ENCODE results near the gene GPR4.
"Not testable (repeated sequence)": the region's sequence is repeated elsewhere in the genome, so short reads cannot be mapped to it uniquely, and the experiment has no call there.

The GPR4 gene

DNA sequence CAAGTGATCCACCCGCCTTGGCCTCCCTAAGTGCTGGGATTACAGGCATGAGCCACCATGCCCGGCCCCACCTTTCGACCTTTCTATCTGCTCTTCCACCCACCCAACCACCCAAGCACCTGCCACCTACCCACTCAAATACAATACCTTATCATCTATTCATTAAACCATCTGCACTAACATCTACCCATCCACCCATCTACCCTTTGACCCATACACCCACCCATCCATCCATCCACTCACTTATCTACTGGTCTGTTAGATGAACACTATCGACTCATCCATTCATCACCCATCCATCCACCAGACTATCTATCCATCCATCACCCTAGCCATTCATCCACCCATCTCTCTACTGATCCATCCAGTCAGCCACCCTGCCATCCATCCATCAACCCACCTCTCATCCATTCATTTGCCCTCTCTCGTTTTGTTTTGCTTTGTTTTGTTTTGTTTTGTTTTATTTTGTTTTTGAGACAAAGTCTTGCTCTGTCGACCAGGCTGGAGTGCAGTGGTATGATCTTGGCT, 20.0 kb upstream of the GPR4 start:
- no peak for DNase-seq

DNA sequence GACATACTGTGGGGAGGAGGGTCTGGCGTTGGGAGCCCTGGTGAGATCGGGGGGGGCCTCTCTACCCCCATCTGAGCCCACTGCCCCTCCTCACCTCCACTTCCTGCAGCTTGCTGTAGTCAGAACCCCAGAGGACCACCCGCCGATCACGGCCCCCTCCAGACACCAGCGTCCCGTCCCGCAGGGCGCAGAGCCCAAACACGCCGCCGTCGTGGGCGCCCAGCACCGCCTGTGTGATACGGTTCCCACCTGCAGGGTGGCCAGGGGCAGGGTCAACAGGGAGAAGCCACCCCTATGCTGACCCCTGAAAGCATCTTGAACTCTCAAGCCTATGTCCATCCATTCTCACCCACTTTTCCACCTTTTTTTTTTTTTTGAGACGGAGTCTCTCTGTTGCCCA, 19.4 kb upstream of the GPR4 start:
- no peak for DNase-seq

DNA sequence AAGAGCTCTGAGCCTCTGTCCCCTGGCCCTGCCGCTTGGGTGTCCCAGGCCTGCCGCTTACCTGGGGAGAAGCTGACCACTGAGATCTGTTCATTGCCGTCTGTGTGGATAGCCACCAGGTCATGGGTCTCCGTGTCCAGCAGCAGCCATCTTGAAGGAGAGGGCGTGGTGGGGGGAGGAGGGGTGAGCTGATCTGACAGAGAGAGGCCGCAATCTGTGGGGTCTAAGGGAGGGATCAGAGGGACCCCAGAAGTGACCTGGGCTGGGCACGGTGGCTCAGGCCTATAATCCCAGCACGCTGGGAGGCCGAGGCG, 14.6 kb upstream of the GPR4 start:
- DNase-seq, result no peak

DNA sequence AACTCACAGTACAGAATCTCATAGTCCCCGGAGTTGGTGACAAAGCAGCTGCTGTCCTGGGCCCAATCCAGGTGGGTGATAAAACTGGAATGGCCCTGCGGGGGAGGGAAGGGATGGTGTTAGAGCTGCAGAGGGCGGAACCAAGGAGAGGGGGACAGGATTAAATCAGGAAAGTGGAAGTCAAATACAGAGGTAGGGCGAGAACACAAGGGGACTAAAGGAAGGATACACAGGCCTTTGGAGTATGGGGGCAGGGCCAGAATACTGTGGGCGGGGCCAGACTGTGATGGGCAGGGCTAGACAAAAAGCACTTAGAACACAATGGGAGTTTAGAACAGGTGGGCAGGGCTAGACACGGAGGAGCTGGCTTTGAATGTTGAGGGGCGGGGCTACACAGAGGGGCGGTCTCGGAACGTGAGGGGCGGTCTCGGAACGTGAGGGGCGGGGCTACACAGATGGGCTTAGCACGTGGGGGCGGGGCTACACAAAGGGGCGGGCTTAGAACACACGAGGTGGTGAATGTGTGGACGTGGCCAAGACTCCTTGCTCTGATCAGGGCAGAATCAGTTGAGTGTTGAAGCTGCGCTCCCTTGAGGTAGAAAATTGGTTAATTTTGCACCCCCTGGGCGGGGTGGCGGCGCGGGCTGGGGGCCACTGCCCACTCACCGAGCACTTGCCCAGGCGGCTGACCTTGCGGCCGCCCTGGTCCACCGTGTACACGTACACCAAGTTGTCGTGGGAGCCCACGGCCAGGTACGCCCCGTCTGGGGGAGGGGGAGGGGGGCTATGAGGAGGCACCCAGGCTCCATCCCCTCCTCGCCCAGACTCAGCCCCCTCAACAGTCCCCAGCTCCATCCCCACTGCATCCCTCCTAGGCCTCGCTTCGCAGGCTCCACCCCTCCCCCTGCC, 14.0 kb upstream of the GPR4 start:
- peak; percentile 39 for DNase-seq

DNA sequence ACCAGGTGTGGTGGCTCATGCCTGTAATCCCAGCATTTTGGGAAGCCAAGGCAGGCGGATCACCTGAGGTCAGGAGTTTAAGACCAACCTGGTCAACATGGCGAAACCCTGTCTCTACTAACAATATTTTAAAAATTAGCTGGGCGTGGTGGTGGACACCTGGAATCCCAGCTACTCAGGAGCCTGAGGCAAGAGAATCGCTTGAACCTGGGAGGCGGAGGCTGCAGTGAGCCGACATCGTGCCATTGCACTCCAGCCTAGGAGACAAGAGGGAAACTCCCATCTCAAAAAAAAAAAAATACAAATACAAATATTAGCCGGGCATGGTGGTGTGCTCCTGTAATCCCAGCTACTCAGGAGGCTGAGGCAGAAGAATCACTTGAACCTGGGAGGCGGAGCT, 13.0 kb upstream of the GPR4 start:
- not testable (repeated sequence) for DNase-seq

DNA sequence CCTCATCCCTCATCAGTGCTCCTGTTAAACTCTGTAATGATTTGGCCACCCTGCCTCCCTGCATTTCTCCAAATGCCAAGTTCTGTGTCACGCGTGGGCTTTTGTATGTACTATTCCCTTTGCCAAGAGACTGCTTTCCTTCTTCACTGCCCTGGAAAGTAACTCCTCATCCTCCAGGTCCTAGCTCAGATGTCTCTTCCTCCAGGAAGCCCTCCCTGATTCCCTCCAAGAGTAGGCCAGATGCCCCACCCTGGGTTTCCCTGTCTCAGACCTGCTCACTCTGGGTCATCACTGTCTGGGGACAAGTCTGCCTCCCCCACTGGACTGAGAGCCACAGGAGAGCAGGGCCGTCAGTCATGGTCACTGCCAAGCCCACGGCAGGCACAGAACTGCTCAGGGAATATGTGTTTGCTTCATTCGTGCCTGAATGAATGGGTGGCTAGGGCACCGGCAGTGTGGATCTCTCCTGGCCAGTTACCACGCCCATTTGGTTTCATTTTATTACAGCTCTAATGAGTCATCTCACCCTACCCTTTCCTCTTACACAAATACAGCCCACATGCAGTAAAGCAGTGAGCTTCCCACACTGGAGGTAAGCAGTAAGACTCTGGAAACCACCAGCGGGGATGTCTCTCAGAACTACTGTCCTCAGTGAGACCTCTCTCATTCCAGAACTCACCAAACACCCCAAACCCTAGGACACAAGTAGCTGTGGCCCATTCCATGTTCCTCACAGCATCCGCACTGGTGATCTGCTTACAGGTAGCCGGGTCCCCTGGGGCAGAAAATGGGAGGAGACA, 12.1 kb upstream of the GPR4 start:
- no peak for DNase-seq

DNA sequence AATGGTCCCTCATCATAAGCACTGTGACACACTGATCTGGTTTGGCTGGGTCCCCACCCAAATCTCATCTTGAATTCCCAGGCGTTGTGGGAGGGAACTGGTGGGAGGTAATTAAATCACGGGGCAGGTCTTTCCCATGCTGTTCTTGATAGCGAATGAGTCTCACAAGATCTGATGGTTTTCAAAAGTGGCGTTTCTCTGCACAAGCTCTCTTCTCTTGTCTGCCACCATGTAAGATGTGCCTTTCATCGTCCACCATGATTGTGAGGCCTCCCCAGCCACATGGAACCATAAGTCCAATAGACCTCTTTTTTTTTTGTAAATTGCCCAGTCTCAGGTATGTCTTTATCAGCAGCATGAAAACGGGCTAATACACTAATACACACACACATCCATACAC, 6.9 kb upstream of the GPR4 start:
- no peak for DNase-seq

DNA sequence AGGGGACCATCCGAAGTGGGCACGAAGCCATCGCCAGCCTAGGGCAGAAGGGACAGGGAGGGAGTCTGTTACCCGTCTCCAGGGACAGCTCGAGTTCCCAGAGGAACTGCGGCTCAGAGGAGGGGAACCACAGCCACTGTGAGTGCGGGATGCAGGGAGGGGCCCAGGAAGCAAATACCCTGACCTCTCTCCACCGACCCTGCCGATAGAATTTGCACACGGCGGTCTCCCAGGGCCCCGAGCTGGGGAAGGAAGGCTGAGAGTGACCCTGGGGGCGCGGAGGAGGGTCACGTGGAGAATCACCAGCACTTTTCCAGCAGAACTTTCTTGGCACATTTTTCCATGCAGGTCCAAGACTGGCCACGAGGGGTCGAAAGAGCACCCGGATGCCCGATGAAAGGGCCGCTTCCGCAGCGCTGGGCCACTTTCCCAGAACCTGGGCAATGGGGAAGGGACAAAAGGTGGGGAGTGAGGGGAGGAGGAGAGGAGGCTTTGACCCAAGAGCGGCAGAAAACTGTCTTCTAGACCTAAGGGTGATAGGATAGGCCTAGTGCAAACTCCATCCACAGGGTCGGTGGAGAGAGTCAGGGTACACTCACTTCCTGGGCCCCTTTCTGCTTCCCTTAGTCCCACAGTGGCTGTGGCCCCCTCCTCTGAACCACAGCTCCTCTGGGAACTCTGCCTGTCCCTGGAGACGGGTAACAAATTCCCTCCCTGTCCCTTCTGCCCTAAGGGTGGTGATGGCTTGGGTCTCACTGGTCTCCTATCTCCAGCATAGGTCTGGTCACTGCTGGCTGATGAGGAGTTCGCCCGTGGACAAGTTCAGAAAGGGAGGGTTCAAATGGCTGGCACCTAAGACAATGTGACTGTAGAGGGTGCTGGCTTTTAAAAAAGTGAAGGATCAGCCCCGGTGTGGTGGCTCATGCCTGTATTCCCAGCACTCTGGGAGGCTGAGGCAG, 5.3 kb upstream of the GPR4 start:
- DNase-seq, result no peak

DNA sequence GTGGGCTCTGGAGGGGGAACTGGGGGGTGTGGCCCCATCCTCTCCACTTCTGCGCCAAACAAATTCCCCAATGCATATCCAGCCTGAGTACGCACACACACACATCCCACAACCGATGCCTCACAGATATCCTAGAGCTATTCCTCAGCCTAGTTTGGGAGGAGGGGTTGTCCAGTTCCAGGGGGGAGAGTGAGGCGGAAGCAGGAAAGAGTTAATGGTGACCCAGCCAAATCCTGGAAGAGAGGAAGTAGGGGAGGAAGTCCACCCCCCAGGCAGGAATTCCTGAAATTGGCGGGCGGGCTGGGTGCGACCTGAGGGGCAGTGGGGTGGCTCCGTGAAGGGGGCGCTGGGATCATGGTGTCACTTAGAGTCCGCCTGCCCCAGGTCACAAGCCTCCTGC, 897 bp downstream of the GPR4 start:
- DNase-seq, result no peak

DNA sequence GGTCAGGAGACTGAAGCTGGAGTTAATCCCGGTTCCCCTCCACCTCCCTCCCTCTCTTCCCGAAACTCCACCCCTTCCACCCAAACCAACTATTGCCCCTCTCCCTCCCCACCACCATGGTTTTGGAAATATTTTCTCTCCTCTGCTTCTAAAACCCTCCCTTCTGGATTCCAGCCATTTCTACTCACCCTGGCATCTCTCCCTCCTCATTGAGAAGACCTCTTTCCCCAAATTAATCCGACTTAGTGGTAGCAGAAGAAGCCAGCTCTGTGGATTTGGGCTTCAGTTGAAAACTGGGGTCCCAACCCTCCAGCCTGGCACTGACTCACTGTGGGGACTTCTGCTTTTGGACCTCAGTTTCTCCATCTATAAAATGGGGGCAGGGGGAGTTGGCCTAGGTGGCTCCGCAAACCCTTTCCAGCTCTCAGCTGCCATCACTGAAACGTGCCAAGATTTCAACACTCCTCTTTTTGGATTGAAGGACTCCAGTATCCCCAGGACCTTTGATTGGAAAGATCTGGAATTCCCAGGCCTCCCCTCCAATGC, 1.6 kb downstream of the GPR4 start:
- DNase-seq, result no peak

DNA sequence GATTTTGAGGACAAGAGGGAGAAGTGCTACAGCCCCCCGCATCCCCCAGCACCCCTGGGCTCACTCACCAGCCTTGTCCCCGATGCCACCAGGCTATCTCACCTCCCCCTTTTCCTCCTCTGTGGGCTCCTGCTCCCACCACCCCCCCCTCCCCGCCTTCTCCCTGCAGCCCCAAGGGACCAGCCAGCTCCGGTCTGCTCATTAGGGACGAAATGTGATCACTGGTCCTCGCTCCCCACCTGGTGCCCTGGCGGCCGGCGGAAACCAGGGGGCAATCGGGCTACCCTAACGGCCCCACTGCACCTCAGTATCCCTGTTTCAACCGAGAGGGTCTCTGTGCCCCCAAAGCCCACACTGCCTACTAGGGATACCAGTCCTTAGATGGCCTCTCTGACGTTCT, 2.7 kb downstream of the GPR4 start:
- DNase-seq, result no peak

DNA sequence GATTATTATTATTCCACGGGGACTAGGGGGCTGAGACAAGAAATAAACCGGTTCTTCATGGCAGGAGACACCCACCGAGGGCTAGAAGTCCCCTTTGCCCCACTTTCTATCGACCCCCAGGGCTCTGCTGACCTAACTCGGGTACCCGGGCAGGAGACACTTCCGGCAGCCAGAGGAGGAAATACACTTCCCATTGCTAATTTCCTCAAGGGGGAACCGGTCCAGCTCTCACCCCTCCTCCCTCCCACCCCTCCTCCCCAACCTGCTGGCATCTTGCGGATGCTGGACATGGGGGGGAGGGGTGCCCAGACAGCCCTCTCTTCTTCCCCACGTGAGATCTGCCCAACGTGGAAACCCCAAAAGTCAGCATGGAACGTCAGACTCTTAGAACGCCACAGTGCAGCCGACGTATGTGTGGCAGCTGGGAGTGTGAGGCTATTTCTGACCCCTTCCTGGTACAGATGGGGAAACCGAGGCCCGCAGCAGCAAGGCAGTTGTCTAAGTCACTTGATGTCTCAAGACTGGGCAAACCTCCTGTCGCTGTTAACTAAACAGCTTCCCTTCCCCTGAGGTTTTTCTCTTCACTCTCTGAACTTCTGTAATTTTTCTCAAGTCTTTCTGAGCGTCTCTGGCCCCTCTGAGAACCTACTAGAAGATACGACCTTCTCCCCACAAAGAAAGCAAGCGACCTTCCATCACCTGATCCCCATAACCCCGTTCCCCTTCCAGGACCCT, 3.6 kb downstream of the GPR4 start:
- DNase-seq, result no peak

DNA sequence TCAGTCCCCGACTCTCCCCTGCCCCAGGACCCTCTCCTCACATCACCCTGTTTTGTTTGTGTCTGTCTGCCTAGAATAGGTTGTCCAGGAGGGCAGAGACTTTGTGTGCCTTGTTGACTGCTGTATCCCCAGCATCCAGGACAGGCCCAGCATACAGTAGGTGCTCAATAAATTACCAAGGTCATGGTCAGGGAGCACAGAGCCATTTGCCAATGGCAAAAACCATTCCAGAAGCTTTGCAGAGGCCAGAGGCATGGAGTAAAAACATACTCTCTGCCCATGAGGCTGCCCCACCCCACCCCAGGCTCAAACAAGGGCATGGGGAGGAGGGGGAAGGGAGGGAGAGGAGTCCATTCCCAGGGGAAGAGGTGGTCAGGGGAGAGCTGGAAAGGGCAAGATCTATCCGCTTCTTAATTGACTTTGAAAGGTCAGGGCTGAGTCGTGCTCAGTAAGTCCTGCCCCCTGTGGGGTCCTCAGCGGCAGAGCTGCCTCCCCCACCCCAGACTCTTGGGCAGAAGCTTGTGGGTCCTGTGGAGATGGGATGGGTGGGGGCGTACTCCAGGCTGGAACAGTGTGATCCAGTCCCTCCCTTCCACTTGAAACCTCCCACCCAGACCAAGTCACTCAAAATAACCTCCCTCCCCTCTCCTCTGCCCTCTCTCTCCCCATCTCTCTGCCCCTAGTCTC, 4.4 kb downstream of the GPR4 start:
- DNase-seq, result no peak

DNA sequence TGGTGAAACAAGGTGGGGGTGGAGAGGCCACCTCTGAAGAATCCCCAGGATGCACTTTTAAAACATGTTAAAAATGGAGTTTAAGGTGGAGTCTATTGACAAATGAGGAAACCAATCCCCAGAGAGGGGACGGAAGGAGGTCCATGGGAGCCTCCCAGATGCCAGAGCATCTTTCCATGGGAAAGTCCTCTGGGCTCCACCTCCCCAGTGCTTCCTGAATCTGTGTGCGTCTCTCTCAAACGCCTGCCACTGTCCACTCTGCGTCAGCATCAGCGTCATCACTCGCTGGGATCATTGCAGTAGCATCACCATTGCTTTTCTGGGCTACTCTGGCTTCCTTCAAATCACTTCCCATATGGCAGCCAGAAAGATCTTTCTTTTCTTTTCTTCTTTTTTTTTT, 6.2 kb downstream of the GPR4 start:
- no peak for DNase-seq

DNA sequence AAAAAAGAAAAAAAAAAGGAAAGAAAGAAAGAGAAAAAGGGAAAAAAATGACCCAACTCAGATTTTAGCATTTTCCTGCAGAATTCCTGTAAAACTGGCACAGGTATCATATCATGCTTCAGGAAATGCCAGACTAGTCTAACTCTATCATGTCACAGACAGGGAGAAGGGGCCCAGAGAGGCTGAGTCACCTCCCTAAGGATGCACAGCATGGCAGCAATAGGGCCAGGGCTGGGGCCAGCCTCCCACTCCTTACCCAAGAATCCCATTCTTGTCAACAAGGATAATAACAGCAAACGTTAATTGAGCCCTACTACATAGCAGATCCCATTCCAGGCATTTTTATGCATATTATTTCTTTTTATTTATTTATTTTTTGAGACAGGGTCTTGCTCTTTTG, 8.5 kb downstream of the GPR4 start:
- no peak for DNase-seq

DNA sequence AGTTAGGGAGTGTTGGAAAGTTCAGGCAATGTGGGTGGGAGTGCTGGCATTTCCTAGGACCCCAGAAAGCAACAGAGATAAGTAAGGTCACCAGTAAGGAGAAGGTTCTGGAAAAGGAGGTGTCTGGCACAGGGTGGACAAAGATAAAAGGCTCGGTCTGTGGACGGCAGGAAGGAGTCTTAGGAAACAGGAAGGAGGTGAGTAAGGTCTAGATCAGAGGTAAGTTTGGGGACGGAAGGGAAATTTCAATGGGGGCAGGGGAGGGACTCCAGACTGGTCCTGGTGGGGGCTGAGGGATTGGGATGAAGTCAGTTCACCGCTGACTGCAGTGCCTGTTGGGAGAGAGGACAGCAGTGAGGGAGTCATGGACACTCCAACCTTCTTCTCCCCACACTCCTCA, 9.6 kb downstream of the GPR4 start:
- no peak for DNase-seq

DNA sequence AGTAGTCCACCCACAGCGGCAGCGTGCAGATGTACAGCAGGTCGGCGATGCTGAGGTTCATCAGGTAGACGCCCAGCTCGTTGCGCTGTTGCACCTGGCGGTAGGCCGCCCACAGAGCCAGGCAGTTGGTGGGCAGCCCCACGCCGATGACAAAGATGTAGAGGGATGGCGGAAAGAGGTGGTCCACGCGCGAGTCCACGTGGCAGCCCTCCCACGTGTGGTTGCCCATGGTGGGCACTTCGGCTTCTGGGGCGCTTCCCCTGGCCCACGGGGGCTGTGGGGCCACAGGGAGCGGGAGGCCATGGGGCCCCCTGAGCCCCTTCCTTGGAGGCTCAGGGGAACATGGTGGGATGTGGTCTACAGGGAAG, 10.4 kb downstream of the GPR4 start:
- no peak for DNase-seq

DNA sequence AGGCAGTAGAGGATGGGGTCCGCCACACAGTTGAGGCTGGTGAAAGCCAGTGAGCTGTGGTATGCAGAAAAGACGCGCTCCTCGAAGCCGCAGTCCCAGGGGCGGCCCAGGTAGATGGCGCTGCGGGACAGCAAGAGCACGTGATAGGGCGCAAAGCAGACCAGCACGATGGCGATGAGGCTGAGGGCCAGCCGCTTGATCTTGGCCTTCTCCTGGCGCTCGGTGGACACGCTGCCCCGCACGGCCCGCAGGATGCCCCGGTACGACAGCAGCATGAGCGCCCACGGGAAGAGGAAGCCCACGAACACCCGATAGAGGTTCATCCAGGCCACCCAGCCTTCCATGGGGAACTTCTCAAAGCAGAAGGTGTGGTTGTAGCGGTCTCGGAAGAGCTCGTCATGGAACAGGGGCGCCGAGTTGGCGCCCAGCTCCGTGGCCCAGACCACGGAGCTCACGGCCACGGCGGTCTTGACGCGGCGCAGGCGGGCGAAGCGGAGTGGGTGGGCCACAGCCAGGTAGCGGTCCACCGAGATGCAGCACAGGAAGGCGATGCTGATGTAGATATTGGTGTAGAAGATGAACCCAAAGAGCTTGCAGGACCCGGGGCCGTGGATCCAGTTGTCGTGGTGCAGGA, 10.9 kb downstream of the GPR4 start:
- DNase-seq, result no peak

DNA sequence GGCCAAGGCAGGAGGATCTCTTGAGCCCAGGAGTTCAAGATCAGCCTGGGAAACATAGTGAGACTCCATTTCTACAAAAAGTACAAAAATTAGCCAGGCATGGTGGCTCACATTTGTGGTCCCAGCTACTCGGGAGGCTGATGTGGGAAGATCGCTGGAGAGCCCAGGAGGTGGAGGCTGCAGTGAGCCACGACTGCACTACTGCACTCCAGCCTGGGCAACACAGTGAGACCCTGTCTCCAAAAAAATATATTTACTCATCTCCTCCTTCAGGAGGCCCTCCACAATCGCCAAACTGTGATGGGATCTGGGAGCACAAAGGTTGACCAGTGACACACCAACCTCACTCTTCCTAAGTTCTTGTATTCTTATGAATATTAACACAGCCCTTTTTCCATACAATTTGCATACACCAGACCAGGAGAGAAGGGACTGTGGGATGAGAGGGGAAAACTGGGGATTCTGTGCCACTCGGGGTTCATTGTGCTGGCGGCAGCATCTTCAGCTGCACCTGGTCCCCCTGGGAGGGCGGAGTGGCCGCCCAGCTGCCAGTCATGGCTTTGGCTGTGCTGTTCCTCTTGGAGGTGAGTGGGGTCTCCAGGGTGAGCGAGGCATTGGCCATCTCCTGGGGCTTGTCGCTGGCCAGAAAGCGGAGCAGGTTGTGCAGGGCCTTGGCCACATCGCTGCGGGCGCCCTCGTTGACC, 11.6 kb downstream of the GPR4 start:
- no peak for DNase-seq

DNA sequence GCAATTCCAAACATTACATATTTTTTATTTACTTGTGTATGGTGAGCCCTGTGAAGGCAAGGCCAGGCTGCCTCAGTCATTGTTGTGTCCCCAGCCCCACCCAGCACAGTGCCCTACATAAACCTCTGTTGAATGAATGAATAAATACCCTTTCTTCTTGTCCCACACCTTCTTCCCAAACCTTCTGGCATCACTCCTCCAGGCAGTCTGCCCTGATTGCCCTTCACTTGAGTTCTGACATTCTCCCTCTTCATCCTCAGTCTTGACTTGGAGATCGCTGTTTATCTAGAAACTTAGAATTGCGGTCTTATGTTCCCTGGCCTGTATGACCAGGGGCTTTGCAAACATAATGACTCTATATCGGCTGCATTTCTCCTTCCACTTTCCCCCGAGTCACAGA, 12.2 kb downstream of the GPR4 start:
- no peak for DNase-seq
